ENCODE results near the gene LINC01488. TPM values are rescaled to one million over a fixed set of nuclear protein-coding genes. Genes with fewer than 3 reads are reported as not detected.

Gene LINC01488
- total RNA-seq, 1 experiment from 2014 or later: not detected

- CTCF ChIA-PET: no interaction called here
- DNase-seq: no peak
- H3K27ac ChIP-seq: no peak overlapping the region
Measured at GRCh38 chr11:69511358-69512055, 30.0 kb downstream of the LINC01488 start.

DNA sequence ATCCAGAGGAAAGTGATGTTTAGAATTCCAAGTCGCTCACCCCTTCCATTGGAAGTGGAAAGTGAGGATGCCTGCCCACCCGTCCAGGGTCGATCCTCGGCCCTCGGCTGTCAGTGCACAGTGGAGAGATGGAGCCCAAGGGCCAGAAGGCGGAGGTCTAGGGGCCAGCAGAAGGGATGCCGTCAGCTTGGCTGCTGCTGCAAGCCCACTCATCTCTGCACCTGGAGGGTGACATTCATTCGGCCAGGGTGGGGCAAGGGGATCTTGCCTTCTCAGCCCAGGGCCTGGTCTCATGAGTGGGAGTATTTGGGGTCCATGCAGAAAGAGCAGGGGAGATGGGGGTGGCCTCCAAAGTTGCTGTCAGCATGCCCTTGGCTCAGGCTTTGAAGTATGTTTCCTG, 30.7 kb downstream of the LINC01488 start:
- TF ChIP-seq, protein P1, sequence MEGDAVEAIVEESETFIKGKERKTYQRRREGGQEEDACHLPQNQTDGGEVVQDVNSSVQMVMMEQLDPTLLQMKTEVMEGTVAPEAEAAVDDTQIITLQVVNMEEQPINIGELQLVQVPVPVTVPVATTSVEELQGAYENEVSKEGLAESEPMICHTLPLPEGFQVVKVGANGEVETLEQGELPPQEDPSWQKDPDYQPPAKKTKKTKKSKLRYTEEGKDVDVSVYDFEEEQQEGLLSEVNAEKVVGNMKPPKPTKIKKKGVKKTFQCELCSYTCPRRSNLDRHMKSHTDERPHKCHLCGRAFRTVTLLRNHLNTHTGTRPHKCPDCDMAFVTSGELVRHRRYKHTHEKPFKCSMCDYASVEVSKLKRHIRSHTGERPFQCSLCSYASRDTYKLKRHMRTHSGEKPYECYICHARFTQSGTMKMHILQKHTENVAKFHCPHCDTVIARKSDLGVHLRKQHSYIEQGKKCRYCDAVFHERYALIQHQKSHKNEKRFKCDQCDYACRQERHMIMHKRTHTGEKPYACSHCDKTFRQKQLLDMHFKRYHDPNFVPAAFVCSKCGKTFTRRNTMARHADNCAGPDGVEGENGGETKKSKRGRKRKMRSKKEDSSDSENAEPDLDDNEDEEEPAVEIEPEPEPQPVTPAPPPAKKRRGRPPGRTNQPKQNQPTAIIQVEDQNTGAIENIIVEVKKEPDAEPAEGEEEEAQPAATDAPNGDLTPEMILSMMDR (conservative IDR thresholded peaks at IDR 0.05): no peak
- CTCF ChIA-PET: no interaction called here

More at GRCh38 chr11:69511358-69512055, 30.0 kb downstream of the LINC01488 start:
- Histone ChIP-seq H3K27me3 (ENCODE audit: insufficient read depth, low read depth) (peaks cover 2% of the 10 kb centered on the region; the same call in 1 of the 2 replicates), H3K4me3 (no peak overlapping the region), H3K9me3 (ENCODE audit: insufficient read depth, low read depth) (no peaks in the 10 kb centered on the region), H2AFZ (no peak overlapping the region), H3K4me2 (no peak overlapping the region), H3K79me2 (ENCODE audit: low read depth) (no peaks in the 10 kb centered on the region), H3F3A (ENCODE audit: insufficient read depth, low read depth) (no peaks in the 10 kb centered on the region), H3K9me2 (ENCODE audit: insufficient read depth) (no peaks in the 10 kb centered on the region), H3K36me3 (ENCODE audit: low read depth) (no peaks in the 10 kb centered on the region), H4K20me1 (ENCODE audit: insufficient read depth) (no peaks in the 10 kb centered on the region), H3K4me1 (replicated peaks; ENCODE audit: insufficient read depth) (peaks cover 7% of the 10 kb centered on the region; the same call in 1 of the 2 replicates)
- intact Hi-C loops (cut with micrococcal nuclease; ENCODE audit: unreplicated experiment): no loop called here
- TF ChIP-seq EZH2 (IDR thresholded peaks at IDR 0.05; ENCODE audit: low read depth): no peak
- TF ChIP-seq, protein P1 (conservative IDR thresholded peaks at IDR 0.05): no peak
- no TSS peak for BruUV-seq (replicated peaks)
- POLR2A ChIA-PET (ENCODE audit: unreplicated experiment): interaction anchor here (0.6 kb wide), 1 partner anchor 8 kb away, joined by 5 read pairs; no protein-coding TSS in a partner anchor

DNA sequence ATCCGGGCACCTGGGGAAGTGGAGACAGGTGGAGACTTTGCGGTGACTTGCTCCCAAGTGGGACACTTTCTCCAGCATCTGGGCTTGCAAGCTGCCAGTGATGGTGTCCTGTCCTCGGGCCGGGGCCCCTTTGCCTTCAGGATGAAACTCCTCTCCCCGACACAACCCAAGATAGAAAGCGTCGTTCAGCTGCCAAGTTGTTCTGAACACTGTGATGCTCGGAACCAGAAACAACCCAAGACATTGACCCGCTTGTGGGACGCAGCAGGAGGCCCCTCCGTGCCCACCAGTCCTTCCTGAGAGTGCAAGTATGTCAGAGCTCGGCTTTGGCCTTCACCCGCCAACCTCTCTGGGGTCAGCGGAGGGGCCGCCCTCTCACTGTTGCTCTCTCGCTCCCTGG, 31.3 kb downstream of the LINC01488 start:
- no peak for DNase-seq
- Histone ChIP-seq H3K79me2 (ENCODE audit: low read depth) (no peaks in the 10 kb centered on the region), H3K27me3 (ENCODE audit: insufficient read depth, low read depth) (peaks cover 9% of the 10 kb centered on the region; the same call in 1 of the 2 replicates), H3K4me2 (no peak overlapping the region), H3K4me1 (replicated peaks; ENCODE audit: insufficient read depth) (peaks cover 7% of the 10 kb centered on the region; the same call in 1 of the 2 replicates), H3K27ac (no peak overlapping the region), H2AFZ (no peak overlapping the region), H3K9me2 (ENCODE audit: insufficient read depth) (no peaks in the 10 kb centered on the region), H4K20me1 (ENCODE audit: insufficient read depth) (no peaks in the 10 kb centered on the region), H3K9me3 (ENCODE audit: insufficient read depth, low read depth) (no peaks in the 10 kb centered on the region; the same call in 1 of the 2 replicates), H3K4me3 (no peak overlapping the region), H3F3A (ENCODE audit: insufficient read depth, low read depth) (no peaks in the 10 kb centered on the region), H3K36me3 (ENCODE audit: low read depth) (no peaks in the 10 kb centered on the region)
- TF ChIP-seq, protein P1 (conservative IDR thresholded peaks at IDR 0.05): no peak
- no peak for TF ChIP-seq EZH2 (IDR thresholded peaks at IDR 0.05; ENCODE audit: low read depth)
- ChIA-PET POLR2A (ENCODE audit: unreplicated experiment) (no interaction called here), CTCF (no interaction called here)
- intact Hi-C loops (cut with micrococcal nuclease; ENCODE audit: unreplicated experiment): no loop called here
- no TSS peak for BruUV-seq (replicated peaks)

More for the DNA sequence above, 30.7 kb downstream of the LINC01488 start:
- Histone ChIP-seq H3F3A (ENCODE audit: insufficient read depth, low read depth) (no peaks in the 10 kb centered on the region), H3K9me3 (ENCODE audit: insufficient read depth, low read depth) (no peaks in the 10 kb centered on the region), H3K4me2 (no peak overlapping the region), H3K79me2 (ENCODE audit: low read depth) (no peaks in the 10 kb centered on the region), H4K20me1 (ENCODE audit: insufficient read depth) (no peaks in the 10 kb centered on the region), H2AFZ (no peak overlapping the region), H3K27me3 (ENCODE audit: insufficient read depth, low read depth) (peaks cover 3% of the 10 kb centered on the region; the same call in 1 of the 2 replicates), H3K4me1 (replicated peaks; ENCODE audit: insufficient read depth) (peaks cover 7% of the 10 kb centered on the region; the same call in 1 of the 2 replicates), H3K4me3 (no peak overlapping the region), H3K9me2 (ENCODE audit: insufficient read depth) (no peaks in the 10 kb centered on the region), H3K36me3 (ENCODE audit: low read depth) (no peaks in the 10 kb centered on the region), H3K27ac (no peak overlapping the region)
- POLR2A ChIA-PET (ENCODE audit: unreplicated experiment): no interaction called here
- BruUV-seq (replicated peaks): no TSS peak
- intact Hi-C loops (cut with micrococcal nuclease; ENCODE audit: unreplicated experiment): no loop called here
- DNase-seq: no peak

All from PC-9 (cell line).